HG02973 (cell line): ENCODE data around the gene CCDC28B.

ENCODE experiments used
- ATAC-seq: cut with Tn5 transposase; IDR thresholded peaks from one replicate; pipeline ENCODE4 v1.9.1; 2021; ENCODE audit warnings: moderate library complexity; ENCODE audit not compliant: unreplicated experiment

CCDC28B gene

DNA sequence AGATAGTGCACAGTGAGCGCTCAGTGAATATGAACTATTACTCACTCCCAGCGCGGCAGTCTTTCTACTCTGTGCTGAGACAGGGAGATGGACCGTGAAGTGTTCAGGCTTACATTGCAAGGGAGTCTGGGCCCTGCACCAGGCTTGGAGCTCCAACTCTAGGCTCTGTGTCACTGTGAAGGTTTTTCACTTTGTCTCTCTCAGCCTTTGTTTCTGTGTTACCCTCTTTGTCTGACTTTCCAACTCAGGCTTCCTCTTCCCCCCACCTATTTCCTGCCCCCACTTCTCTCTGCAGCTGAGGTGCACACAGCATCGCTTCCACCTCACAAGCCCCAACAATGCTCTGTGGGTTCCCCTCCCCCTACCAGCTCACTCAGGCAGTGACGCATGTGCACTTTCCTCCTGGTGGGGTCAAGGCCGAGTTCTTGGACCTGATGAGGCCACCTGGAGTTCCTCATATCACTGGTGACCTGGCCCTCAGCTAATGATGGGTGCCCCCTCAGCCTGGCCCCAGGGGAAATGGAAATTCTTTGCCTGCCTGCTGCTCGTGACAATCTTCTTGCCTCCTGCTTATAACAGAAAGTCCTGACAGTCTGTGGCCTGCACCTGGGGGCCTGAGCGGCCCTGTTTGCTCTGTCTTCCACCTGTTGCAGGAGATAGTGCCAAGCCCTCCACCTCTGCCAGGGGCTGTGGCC is 49.6 kb downstream of the CCDC28B start:
- ATAC-seq = peak; percentile 42

DNA sequence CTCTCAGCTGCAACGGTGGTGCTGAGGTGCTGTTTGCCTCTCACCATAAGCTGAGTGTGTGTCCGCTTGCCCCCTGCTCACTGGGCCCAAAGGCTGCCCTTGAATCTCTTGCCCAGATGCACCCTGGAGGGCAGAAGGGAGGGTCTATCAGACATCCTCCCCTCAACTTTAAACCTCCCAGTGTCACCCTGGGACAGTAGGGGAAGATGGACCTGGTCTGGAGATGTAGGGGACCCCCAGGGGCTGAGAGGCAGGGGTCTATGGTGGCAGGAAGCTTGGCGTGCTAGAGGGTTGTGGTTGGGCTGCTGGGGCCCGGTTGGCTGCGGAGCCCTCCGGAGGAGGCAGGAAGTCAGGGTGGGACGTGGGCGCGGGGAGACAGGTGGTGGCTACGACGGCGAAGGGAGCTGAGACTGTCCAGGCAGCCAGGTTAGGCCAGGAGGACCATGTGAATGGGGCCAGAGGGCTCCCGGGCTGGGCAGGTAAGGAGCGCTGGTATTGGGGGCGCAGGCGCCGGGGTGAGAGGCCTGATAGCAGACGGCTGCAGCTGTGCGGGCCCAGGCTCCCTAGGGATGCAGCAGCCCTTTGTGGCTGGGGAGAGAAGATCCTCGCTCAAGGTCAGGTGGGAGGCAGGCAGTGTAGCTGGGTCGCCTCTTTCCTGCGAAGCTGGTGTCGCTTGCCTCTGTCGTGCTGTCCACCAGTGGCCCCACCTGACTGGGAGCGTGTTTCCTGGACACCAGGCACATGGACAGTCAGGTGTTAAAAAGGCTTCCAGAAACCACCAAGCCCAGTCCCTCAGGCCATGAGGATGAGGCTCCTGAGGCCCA is 50.7 kb downstream of the CCDC28B start, which contains the start of gene LCK:
TSS of gene LCK (plus strand) at position 373 of the 824 bp plus-strand sequence. CDS start 23,065 bp downstream, outside the sequence.
- ATAC-seq = no peak
